Measurements from ENCODE around the gene C1D.
A peak's percentile ranks its signal among the peaks of the same experiment; 100 is the strongest.

C1D gene

GRCh38 chr2:68057658-68058396, 5.0 kb downstream of the C1D start:
- DNase-seq = no peak

- no peak for DNase-seq
Measured at GRCh38 chr2:68052717-68053422, 9.9 kb downstream of the C1D start.

- DNase-seq = no peak
Measured at GRCh38 chr2:68050353-68050752, 12.5 kb downstream of the C1D start.

GRCh38 chr2:68046642-68047240, 16.1 kb downstream of the C1D start:
- peak; percentile 29 for DNase-seq

GRCh38 chr2:68046224-68046623, 16.6 kb downstream of the C1D start:
- DNase-seq = no peak

GRCh38 chr2:68045342-68045741, 17.5 kb downstream of the C1D start:
- DNase-seq = peak; percentile 79

- peak; percentile 97 for DNase-seq
Measured at GRCh38 chr2:68044099-68044498, 18.7 kb downstream of the C1D start.

- no peak for DNase-seq
Measured at GRCh38 chr2:68043695-68044094, 19.1 kb downstream of the C1D start.

GRCh38 chr2:68043032-68043431, 19.8 kb downstream of the C1D start:
- DNase-seq = no peak

GRCh38 chr2:68041704-68042245, 21.0 kb downstream of the C1D start:
- no peak for DNase-seq

- DNase-seq = peak; percentile 47
Measured at GRCh38 chr2:68040078-68040477, 22.7 kb downstream of the C1D start.

- DNase-seq = no peak
Measured at GRCh38 chr2:68039317-68039716, 23.5 kb downstream of the C1D start.

- no peak for DNase-seq
Measured at GRCh38 chr2:68032702-68033101, 30.1 kb downstream of the C1D start.

- DNase-seq = peak; percentile 55
Measured at GRCh38 chr2:68031542-68032160, 31.2 kb downstream of the C1D start.

- DNase-seq = no peak
Measured at GRCh38 chr2:68031043-68031442, 31.8 kb downstream of the C1D start.

- no peak for DNase-seq
Measured at GRCh38 chr2:68030529-68030928, 32.3 kb downstream of the C1D start.

- DNase-seq = no peak
Measured at GRCh38 chr2:68027959-68028358, 34.8 kb downstream of the C1D start.

- DNase-seq = no peak
Measured at GRCh38 chr2:68024450-68024849, 38.4 kb downstream of the C1D start.

GRCh38 chr2:68023904-68024303, 38.9 kb downstream of the C1D start:
- no peak for DNase-seq

GRCh38 chr2:68018727-68019126, 44.1 kb downstream of the C1D start:
- DNase-seq = peak; percentile 18

- DNase-seq = no peak
Measured at GRCh38 chr2:68009526-68009925, 53.3 kb downstream of the C1D start.

- DNase-seq = no peak
Measured at GRCh38 chr2:68000170-68000825, 62.5 kb downstream of the C1D start.

- DNase-seq = no peak
Measured at GRCh38 chr2:67999332-67999731, 63.5 kb downstream of the C1D start.
